Body of pancreas (tissue), 4 donors: ENCODE results near the gene SCAMP1. TPM values are rescaled to one million over a fixed set of nuclear protein-coding genes. Genes with fewer than 3 reads are reported as not detected.
"Not testable (repeated sequence)": the region's sequence is repeated elsewhere in the genome, so short reads cannot be mapped to it uniquely, and the experiment has no call there.

Source experiments
- ATAC-seq: fragments of 150-250 bp; one replicate; pipeline ENCODE4 v1.9.1; 2016
- DNase-seq, 4 donors: peaks; one replicate each; pipeline ENCODE4 v3.0.0-alpha.2; 2019
- H3K27ac ChIP-seq, 4 donors: fragments of 200-600 bp; sonication (generic); 1 replicate in 3 of 4; 2 replicates in 1 of 4; pipeline versions ENCODE4 v1.5.1 to v1.6.1; 2016 to 2019; ENCODE audit warnings: mild to moderate bottlenecking in 1 of 4, mixed read lengths in 1 of 4, moderate library complexity in 1 of 4
- H3K27me3 ChIP-seq, 2 donors: fragments of 200-600 bp; sonication (generic); one replicate each; pipeline ENCODE4 v1.6.0; 2016; ENCODE audit warnings: mild to moderate bottlenecking in 1 of 2
- H3K36me3 ChIP-seq, 2 donors: fragments of 200-600 bp; sonication (generic); replicated peaks in 1 of 2; 2 replicates each; pipeline ENCODE4 v1.5.1; 2016; ENCODE audit warnings: low read depth in 2 of 2; ENCODE audit not compliant: insufficient read depth in 1 of 2
- H3K4me1 ChIP-seq: fragments of 200-600 bp; sonication (generic); one replicate; pipeline ENCODE4 v1.6.0; 2016
- H3K4me3 ChIP-seq, 2 donors: fragments of 200-600 bp; sonication (generic); 1 replicate in 1 of 2; 2 replicates in 1 of 2; pipeline ENCODE4 v1.5.1; 2016 to 2019
- H3K9me3 ChIP-seq, 3 donors: fragments of 200-600 bp; sonication (generic); 1 replicate in 2 of 3; 2 replicates in 1 of 3; pipeline ENCODE4 v1.5.1; 2016
- CTCF ChIP-seq, 7 experiments: fragments of 450-650 bp in 4 of 7; fragments of 200-600 bp in 3 of 7; sonication (generic) in 3 of 7; IDR thresholded peaks; one replicate each; pipeline ENCODE4 v1.5.1; 2016 to 2019; ENCODE audit warnings: antibody characterized with exemption in 7 of 7
- POLR2A ChIP-seq, 3 donors: fragments of 450-650 bp; IDR thresholded peaks; one replicate each; pipeline ENCODE4 v1.6.1; 2016; ENCODE audit warnings: antibody characterized with exemption in 3 of 3, mild to moderate bottlenecking in 2 of 3
- WGBS, 2 donors: methylation state at CpG; one replicate each; pipeline ENCODE4 v1.1.5; 2017; 5-methylcytosine and 5-hydroxymethylcytosine counted together
- intact Hi-C: fragments of 100-400 bp; cut with DNase I; formaldehyde crosslinking; loops from one replicate; pipeline ENCODE4 v1.15.1; 2023
- total RNA-seq, 2 donors: library from RNA; depleted of rRNA; stranded (reverse); fragments of >200 nt; gene quantifications; one replicate each; pipeline ENCODE4 v1.1.0, GENCODE V29; 2016

Gene SCAMP1
- total RNA-seq, 2 donors from 2014 or later: 10.2 to 15.8 TPM

- DNase-seq: no peak
- TF ChIP-seq CTCF (IDR thresholded peaks at IDR 0.05) (no peak), POLR2A (IDR thresholded peaks at IDR 0.05) (no peak)
- no peak for ATAC-seq
- Histone ChIP-seq H3K4me3 (no peak overlapping the region), H3K27ac (no peak overlapping the region), H3K4me1 (peaks cover 10% of the 10 kb centered on the region), H3K27me3 (no peaks in the 10 kb centered on the region), H3K9me3 (no peaks in the 10 kb centered on the region), H3K36me3 (no peaks in the 10 kb centered on the region)
- WGBS, 2 donors: 51 to 54% methylated on average over 4 of the region's 4 CpGs
- intact Hi-C loops: loop anchor here (5.0 kb wide), 1 partner anchor 52 kb away; no protein-coding TSS in a partner anchor
Measured at GRCh38 chr5:78354066-78354670, 6.2 kb upstream of the SCAMP1 start.

- intact Hi-C loops: no loop called here
- H3K27ac ChIP-seq: no peak overlapping the region
- no peak for DNase-seq
- no peaks in the 10 kb centered on the region for H3K36me3 ChIP-seq
- no peaks in the 10 kb centered on the region for H3K27me3 ChIP-seq
- H3K4me1 ChIP-seq: peaks cover 15% of the 10 kb centered on the region
- no peak overlapping the region for H3K4me3 ChIP-seq
- ATAC-seq: no peak
- WGBS, 2 donors: 92 to 97% methylated on average over 2 of the region's 2 CpGs
- no peaks in the 10 kb centered on the region for H3K9me3 ChIP-seq
- TF ChIP-seq CTCF (IDR thresholded peaks at IDR 0.05) (no peak), POLR2A (IDR thresholded peaks at IDR 0.05) (no peak)
Measured at GRCh38 chr5:78355561-78355960, 4.9 kb upstream of the SCAMP1 start.

GRCh38 chr5:78359455-78359830, 974 bp upstream of the SCAMP1 start:
- H3K27ac ChIP-seq: peak overlapping the region; percentile 88 to 96 (median 94)
- H3K27me3 ChIP-seq, ATAC-seq, H3K9me3 ChIP-seq, H3K36me3 ChIP-seq, DNase-seq, intact Hi-C loops: not testable (repeated sequence)
- peak overlapping the region; percentile 66 to 83 for H3K4me3 ChIP-seq
- H3K4me1 ChIP-seq: peaks cover 25% of the 10 kb centered on the region
- 74 to 79% methylated on average over 19 of the region's 19 CpGs for WGBS, 2 donors

- Histone ChIP-seq H3K27me3 (no peaks in the 10 kb centered on the region), H3K27ac (peak overlapping the region; percentile 85 to 96 (median 94)), H3K4me3 (peak overlapping the region; percentile 54 to 66), H3K4me1 (peaks cover 25% of the 10 kb centered on the region), H3K36me3 (no peaks in the 10 kb centered on the region), H3K9me3 (no peaks in the 10 kb centered on the region)
- intact Hi-C loops: no loop called here
- DNase-seq (no peak), ATAC-seq (no peak)
- no peak for TF ChIP-seq CTCF (IDR thresholded peaks at IDR 0.05)
- no peak for TF ChIP-seq POLR2A (IDR thresholded peaks at IDR 0.05)
- WGBS, 2 donors: 0 to 1% methylated on average over 23 to 25 of the region's 26 CpGs
Measured at GRCh38 chr5:78360674-78360923, 182 bp downstream of the SCAMP1 start.

- intact Hi-C loops: no loop called here
- ATAC-seq (peak; percentile 68), DNase-seq (peak; percentile 70 to 86 (median 73))
- peak overlapping the region; percentile 54 to 66 for H3K4me3 ChIP-seq
- peak overlapping the region; percentile 85 to 96 (median 94) for H3K27ac ChIP-seq
- WGBS, 2 donors: 0% methylated on average over 33 to 36 of the region's 36 CpGs
- no peaks in the 10 kb centered on the region for H3K27me3 ChIP-seq
- H3K36me3 ChIP-seq: no peaks in the 10 kb centered on the region
- H3K4me1 ChIP-seq: peaks cover 25% of the 10 kb centered on the region
- TF ChIP-seq POLR2A (IDR thresholded peaks at IDR 0.05) (peak in 2 of 3 donors; percentile 47 to 48), CTCF (IDR thresholded peaks at IDR 0.05) (peak in 3 of 7 experiments; percentile 25 to 50 (median 27))
- H3K9me3 ChIP-seq: no peaks in the 10 kb centered on the region
Measured at GRCh38 chr5:78360924-78361630, 660 bp downstream of the SCAMP1 start.
